T-helper 1 cell treated with Interleukin-12 subunit alpha and Interleukin-12 subunit beta and Interleukin-4 antibody, amounts not matched to agents 30 μg/mL and 1 μg/mL, for 36 hours (primary cell): ENCODE results near the gene EOGT.

Source experiments
- H3K27ac Mint-ChIP-seq: one replicate; pipeline ENCODE4 v1.8.0; 2021; ENCODE audit warnings: mild to moderate bottlenecking, mixed read lengths
- H3K27me3 Mint-ChIP-seq: one replicate; pipeline ENCODE4 v1.8.0; 2021; ENCODE audit warnings: low read depth, mixed read lengths
- H3K36me3 Mint-ChIP-seq: one replicate; pipeline ENCODE4 v1.8.0; 2021; ENCODE audit warnings: low read depth, mixed read lengths
- H3K4me1 Mint-ChIP-seq: one replicate; pipeline ENCODE4 v1.8.0; 2021; ENCODE audit warnings: low read depth, mixed read lengths
- H3K4me3 Mint-ChIP-seq: one replicate; pipeline ENCODE4 v1.8.0; 2021; ENCODE audit warnings: mild to moderate bottlenecking, moderate library complexity, mixed read lengths
- H3K9me3 Mint-ChIP-seq: one replicate; pipeline ENCODE4 v1.8.0; 2021; ENCODE audit warnings: mixed read lengths

EOGT gene

GRCh38 chr3:69016901-69017300 is 3.4 kb upstream of the EOGT start:
- H3K27me3 Mint-ChIP-seq, result no peaks in the 10 kb centered on the region
- H3K4me3 Mint-ChIP-seq, result no peak overlapping the region
- H3K36me3 Mint-ChIP-seq, result peaks cover 7% of the 10 kb centered on the region
- H3K9me3 Mint-ChIP-seq, result no peaks in the 10 kb centered on the region
- H3K27ac Mint-ChIP-seq, result no peak overlapping the region
- H3K4me1 Mint-ChIP-seq, result peaks cover 26% of the 10 kb centered on the region

- H3K27ac Mint-ChIP-seq, result no peak overlapping the region
- no peaks in the 10 kb centered on the region for H3K27me3 Mint-ChIP-seq
- H3K36me3 Mint-ChIP-seq, result peaks cover 7% of the 10 kb centered on the region
- peaks cover 28% of the 10 kb centered on the region for H3K4me1 Mint-ChIP-seq
- no peak overlapping the region for H3K4me3 Mint-ChIP-seq
- H3K9me3 Mint-ChIP-seq, result no peaks in the 10 kb centered on the region
These were observed 2.6 kb upstream of the EOGT start for GRCh38 chr3:69016102-69016501.

GRCh38 chr3:69014022-69014580 is 617 bp upstream of the EOGT start:
- Mint-ChIP-seq H3K4me3 (peak overlapping the region; percentile 66), H3K27ac (peak overlapping the region; percentile 17), H3K36me3 (peaks cover 7% of the 10 kb centered on the region), H3K27me3 (no peaks in the 10 kb centered on the region), H3K4me1 (peaks cover 25% of the 10 kb centered on the region), H3K9me3 (no peaks in the 10 kb centered on the region)

DNA sequence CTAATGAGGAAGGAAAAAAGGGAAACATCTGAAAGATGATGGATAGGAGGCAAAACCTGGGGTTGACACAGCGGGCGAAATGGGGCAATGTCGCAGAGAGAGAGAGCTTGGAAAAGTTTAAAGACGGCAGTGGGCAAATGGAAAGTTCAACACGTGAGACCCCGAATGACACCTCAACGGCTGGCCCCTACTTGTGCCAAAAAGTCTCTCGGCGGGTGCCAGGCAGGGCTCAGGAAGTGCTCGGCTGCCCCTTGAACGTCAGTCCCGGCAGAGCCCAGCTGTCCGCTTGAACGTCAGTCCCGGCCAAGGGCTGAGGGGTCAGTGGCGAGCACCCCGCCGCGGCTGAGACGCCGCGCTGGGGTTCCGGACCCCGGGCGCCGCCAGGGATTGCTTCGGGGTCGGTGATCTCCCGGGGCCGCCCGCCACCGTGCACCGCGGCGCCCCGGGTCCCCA is 658 bp downstream of the EOGT start:
- H3K4me1 Mint-ChIP-seq, result peaks cover 25% of the 10 kb centered on the region
- H3K4me3 Mint-ChIP-seq, result peak overlapping the region; percentile 91
- no peaks in the 10 kb centered on the region for H3K27me3 Mint-ChIP-seq
- H3K27ac Mint-ChIP-seq, result peak overlapping the region; percentile 77
- H3K9me3 Mint-ChIP-seq, result no peaks in the 10 kb centered on the region
- peaks cover 9% of the 10 kb centered on the region for H3K36me3 Mint-ChIP-seq

DNA sequence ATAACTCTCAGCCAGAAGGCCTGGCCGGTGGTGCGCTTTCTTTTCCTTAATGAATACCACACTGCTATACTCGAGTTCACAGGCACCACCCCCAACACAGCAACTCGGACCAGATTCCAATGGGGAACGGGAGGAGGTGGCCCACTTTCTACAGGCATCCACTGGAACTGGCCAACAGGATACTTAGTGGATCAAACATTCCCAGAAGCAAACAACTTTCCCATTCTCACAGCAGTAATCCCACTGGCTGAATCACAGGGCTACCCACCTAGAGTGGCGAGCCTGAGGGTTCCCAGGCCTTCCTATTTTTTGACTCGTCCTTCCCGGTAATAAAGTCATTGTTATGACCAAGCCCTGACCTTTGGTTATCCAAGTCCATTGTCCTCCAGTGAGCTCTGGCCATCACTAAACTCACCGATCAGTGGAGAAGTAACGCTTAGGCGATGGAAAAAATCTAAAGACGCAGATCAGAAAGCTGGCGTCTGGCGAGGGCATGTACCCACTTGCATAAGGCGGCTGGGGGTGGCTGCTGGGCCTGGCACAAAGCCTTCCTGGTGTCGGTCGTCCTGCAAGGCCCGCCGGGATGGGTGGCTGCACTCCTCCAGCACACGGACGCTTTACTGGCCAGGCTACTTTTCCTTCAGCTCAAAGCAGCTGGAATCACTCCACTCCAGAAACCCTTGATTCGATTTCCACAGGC is 1.2 kb downstream of the EOGT start:
- Mint-ChIP-seq H3K9me3 (no peaks in the 10 kb centered on the region), H3K4me3 (peak overlapping the region; percentile 91), H3K27me3 (no peaks in the 10 kb centered on the region), H3K27ac (peak overlapping the region; percentile 77), H3K4me1 (peaks cover 25% of the 10 kb centered on the region), H3K36me3 (peaks cover 7% of the 10 kb centered on the region)

- H3K4me3 Mint-ChIP-seq, result peak overlapping the region; percentile 53
- peaks cover 7% of the 10 kb centered on the region for H3K36me3 Mint-ChIP-seq
- peaks cover 21% of the 10 kb centered on the region for H3K4me1 Mint-ChIP-seq
- no peaks in the 10 kb centered on the region for H3K9me3 Mint-ChIP-seq
- H3K27ac Mint-ChIP-seq, result no peak overlapping the region
- no peaks in the 10 kb centered on the region for H3K27me3 Mint-ChIP-seq
These were observed 2.3 kb downstream of the EOGT start for GRCh38 chr3:69011096-69011730.

DNA sequence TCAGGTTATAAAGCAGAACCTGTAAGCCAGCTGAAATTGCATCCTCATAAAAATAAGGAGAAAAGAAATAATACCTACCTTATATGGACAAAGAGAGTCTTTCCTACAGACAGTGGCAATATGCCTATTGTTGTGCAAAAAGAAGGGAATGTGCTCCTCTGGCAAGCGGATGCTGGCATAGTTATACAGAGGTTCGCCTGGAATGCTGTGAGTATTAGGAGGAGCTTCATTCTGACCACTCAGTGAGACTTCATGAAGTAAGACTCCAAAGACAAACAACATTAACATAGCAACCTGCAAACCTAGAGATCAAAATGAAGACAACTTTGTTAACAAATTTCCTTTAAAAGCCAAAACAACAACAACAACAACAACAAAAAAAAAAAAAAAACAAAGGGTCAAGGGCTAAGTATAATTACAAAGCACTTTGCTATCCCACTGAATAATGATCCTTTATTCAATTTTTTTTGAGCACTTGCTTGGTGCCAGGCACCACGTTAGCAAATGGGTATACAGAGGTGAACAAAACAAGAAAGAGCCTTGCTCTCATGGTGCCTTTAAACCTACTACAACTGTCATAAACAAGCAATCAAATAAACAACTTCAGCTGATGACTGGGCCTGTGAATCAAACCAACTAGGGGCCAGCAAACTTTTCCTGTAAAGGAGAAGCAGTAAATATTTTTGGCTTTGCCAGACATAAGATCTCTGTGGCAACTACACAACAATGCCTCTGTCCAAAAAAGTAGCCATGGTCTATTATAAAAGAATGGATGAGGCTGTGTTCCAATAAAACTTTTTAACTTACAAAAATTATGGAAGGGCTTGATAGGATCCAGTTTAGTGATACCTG is 3.7 kb downstream of the EOGT start:
- Mint-ChIP-seq H3K4me3 (no peak overlapping the region), H3K27me3 (no peaks in the 10 kb centered on the region), H3K36me3 (peaks cover 15% of the 10 kb centered on the region), H3K4me1 (peaks cover 12% of the 10 kb centered on the region), H3K9me3 (no peaks in the 10 kb centered on the region), H3K27ac (no peak overlapping the region)

DNA sequence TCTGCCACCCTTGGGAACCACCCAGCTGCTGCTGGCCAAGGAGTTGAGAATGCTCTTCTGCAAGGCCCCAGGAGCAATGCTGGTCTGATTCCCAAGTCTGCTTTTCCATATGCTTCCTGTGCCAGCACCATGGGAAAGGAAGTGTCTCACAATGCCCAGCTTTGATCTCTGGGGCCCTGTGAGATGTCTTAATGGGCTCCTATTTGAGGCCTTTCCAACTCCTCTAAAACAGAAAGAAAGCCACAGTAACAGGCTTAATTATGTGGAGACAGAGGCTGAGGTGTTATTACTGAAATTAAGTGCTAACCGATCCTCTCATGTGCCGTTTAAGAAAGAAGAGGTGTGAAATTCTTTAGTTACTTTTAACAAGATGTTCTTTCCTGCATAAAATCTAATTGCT is 4.5 kb downstream of the EOGT start:
- Mint-ChIP-seq H3K27me3 (no peaks in the 10 kb centered on the region), H3K9me3 (no peaks in the 10 kb centered on the region), H3K27ac (no peak overlapping the region), H3K36me3 (peaks cover 16% of the 10 kb centered on the region), H3K4me1 (peaks cover 5% of the 10 kb centered on the region), H3K4me3 (no peak overlapping the region)

DNA sequence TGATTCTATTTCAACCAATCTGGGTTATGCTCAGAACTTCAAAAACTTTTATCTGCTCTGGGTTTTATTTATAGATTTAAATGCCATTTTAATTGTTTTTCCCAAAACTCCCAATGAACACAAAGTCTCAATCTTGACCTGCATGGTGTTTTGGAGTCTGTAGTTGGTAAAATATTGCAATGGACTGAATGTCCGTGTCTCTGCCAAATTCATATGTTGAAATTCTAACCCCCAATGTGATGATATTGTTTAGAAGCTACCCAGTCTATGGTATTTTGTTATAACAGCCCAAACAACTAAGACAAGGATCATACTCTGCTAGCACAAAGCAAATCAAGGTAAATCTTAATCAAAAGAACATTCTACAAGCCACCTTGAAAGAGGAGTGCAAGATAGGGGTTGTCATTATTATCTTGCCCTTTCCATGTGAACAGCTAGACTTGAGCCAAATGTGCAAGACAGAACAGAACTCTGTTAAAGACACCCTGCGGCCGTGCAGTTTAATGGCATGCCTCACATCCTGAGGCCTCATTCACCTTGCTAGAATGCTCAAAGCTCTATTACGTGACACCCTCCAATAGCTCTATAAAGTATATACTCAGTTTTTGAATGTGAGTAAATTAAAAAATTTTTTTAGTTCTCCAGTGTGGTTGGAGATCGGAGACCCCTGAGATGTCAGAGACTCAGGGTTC is 7.5 kb downstream of the EOGT start:
- Mint-ChIP-seq H3K4me1 (no peaks in the 10 kb centered on the region), H3K36me3 (peaks cover 19% of the 10 kb centered on the region), H3K9me3 (no peaks in the 10 kb centered on the region), H3K27ac (no peak overlapping the region), H3K27me3 (no peaks in the 10 kb centered on the region), H3K4me3 (no peak overlapping the region)

DNA sequence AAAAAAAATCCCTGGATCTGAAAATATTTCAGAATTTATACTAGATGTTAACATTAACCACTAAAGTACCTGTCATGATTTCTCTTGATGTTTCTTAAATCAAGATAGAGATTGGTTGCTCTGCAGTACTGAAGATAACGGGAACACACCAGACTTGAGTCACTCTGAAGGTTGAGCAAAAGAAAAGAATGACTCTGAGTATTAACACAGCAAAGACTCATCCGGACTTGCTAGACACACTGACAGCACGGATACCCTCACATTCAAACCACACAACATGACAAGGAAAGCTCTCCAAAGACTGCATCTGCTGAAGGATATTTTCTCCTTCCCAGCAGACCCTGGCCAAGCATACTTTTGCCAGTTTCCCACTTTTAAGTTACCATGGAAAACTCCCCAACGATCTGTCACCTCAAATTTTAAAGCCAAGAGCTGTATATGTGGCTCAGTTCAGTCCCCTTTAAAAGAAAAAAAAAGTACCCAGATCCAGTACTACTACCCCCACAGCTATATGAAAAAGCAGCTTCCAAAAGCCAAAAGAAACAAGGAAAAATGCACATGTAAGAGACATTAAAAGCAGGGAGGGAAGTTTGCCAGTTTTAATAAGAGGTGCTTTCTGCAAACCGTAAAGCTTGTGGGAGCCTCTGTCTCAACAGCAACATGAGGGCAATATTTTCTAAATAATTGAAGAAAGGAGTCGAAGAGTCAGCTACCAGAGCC is 8.3 kb downstream of the EOGT start:
- Mint-ChIP-seq H3K9me3 (no peaks in the 10 kb centered on the region), H3K27me3 (no peaks in the 10 kb centered on the region), H3K4me1 (no peaks in the 10 kb centered on the region), H3K4me3 (no peak overlapping the region), H3K27ac (no peak overlapping the region), H3K36me3 (peaks cover 19% of the 10 kb centered on the region)

DNA sequence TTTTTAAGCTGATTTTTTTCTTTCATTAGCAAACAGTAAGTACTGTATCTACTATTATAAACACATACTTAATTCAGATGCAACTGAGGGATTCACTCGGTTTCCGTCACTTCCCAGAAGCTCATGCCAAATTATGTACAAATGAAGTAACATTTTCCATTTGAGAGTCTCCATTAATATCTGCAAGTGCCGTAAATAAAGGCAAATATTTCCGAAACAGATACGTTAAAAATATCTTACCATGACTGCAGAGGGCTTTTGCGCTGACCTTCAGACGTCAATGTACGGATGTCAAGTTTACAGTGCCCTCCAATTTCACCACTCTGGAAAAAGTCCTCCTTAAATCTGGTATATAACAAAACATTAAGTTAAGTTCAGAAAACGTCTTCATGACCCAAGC is 9.3 kb downstream of the EOGT start:
- peaks cover 19% of the 10 kb centered on the region for H3K36me3 Mint-ChIP-seq
- no peaks in the 10 kb centered on the region for H3K27me3 Mint-ChIP-seq
- no peaks in the 10 kb centered on the region for H3K9me3 Mint-ChIP-seq
- no peak overlapping the region for H3K4me3 Mint-ChIP-seq
- no peak overlapping the region for H3K27ac Mint-ChIP-seq
- no peaks in the 10 kb centered on the region for H3K4me1 Mint-ChIP-seq

- no peak overlapping the region for H3K4me3 Mint-ChIP-seq
- no peaks in the 10 kb centered on the region for H3K9me3 Mint-ChIP-seq
- peaks cover 3% of the 10 kb centered on the region for H3K4me1 Mint-ChIP-seq
- no peak overlapping the region for H3K27ac Mint-ChIP-seq
- H3K36me3 Mint-ChIP-seq, result peaks cover 16% of the 10 kb centered on the region
- no peaks in the 10 kb centered on the region for H3K27me3 Mint-ChIP-seq
These were observed 13.9 kb downstream of the EOGT start for GRCh38 chr3:68999605-69000004.

GRCh38 chr3:68999158-68999557 is 14.3 kb downstream of the EOGT start:
- peaks cover 16% of the 10 kb centered on the region for H3K36me3 Mint-ChIP-seq
- H3K27me3 Mint-ChIP-seq, result no peaks in the 10 kb centered on the region
- H3K27ac Mint-ChIP-seq, result no peak overlapping the region
- H3K4me3 Mint-ChIP-seq, result no peak overlapping the region
- peaks cover 3% of the 10 kb centered on the region for H3K4me1 Mint-ChIP-seq
- no peaks in the 10 kb centered on the region for H3K9me3 Mint-ChIP-seq
